GM21717 (cell line): ENCODE data around the gene EXOC6.

Experiments used
- ATAC-seq: cut with Tn5 transposase; IDR thresholded peaks from one replicate; pipeline ENCODE4 v1.9.1; 2021; ENCODE audit warnings: mild to moderate bottlenecking, moderate library complexity; ENCODE audit not compliant: unreplicated experiment

The EXOC6 gene

DNA sequence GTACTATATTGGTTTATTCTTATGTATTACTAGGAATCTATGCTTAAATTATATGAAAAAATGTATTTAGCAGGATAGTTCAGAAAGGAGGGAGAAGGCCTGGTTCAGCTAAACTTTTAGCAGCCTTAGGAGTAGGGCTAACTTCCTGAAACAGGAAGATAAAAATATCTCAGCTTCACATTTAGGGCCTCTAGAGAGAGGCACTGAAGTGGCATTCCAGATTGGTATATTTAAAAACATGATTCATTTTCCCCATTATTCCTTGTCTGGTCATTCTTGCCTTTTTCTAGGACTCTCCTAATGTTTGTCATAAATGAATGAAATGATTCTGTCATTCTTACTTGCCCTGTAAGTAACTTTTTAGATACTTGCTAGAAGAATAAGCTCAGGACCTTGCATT, 149.3 kb downstream of the EXOC6 start:
- ATAC-seq: no peak

GRCh38 chr10:92999191-92999590, 150.9 kb downstream of the EXOC6 start:
- ATAC-seq: no peak

- no peak for ATAC-seq
Observed at GRCh38 chr10:93006435-93007039, 158.2 kb downstream of the EXOC6 start.

DNA sequence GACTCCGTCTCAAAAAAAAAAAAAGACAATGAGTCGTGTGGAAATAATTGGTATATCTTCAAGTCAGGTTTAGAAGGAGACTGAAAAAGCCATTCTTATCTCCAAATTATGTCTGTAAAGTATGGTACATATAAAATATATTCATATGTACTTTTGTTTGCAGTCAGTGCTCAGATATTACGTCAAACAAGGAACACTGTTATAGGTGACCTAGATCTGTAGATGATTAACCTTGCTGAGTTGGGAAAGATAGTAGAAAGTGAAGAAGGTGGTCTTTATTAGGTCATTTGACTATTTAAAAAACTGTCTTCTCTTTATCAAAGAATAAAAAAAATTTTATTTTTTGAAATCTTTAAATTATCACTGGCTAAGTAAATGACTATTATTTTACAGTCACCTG, 167.4 kb downstream of the EXOC6 start:
- ATAC-seq: no peak

DNA sequence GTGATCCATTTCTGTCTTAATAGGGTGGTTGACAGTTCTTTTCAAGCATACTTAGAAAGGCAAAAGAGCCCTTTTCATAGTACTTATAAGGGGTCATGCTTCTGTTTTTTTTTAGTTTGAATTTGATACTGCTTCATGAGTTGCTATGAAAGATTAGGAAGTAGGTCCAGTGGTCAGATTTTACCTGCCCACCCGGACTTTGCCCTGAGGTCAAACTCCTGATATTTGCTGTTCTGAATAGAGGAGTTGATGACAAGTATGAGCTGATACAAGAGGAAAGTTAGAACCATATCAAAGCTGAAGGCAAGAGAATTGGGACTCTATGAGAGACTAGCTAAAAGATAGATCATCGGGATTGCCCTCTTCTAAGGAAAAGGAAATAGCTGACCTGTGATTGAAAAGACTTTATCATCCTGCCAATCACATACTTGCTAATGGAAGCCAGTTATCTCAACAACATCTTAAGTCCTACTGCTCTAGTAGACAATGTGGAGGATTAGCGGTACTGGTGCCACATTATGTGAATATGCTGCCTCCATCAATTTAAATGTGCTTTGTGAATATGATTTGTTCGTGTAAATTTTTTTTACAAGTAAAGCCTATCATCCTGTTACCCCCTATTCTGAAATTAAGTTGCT, 174.8 kb downstream of the EXOC6 start:
- ATAC-seq: no peak

- no peak for ATAC-seq
Observed at GRCh38 chr10:93026072-93026471, 177.8 kb downstream of the EXOC6 start.

DNA sequence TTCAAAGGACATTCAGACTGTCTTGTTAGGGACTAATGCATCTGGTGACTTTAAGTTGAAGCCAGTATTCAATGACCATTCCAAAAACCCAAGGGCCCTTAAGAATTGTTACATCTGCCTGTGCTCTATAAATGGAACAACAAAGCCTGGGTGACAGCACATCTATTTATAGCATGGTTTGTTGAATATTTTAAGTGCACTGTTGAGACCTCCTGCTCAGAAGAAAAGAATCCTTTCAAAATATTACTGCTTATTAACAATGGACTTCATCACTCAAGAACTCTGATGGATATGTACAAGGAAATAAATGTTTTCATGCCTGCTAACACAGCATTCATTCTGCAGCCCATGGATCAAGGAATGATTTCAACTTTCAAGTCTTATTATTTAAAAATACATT, 179.2 kb downstream of the EXOC6 start:
- ATAC-seq: no peak

- ATAC-seq: no peak
Observed at GRCh38 chr10:93028883-93029282, 180.6 kb downstream of the EXOC6 start.

GRCh38 chr10:93030409-93030808, 182.1 kb downstream of the EXOC6 start:
- no peak for ATAC-seq

GRCh38 chr10:93032105-93032808, 183.9 kb downstream of the EXOC6 start:
- ATAC-seq: no peak

DNA sequence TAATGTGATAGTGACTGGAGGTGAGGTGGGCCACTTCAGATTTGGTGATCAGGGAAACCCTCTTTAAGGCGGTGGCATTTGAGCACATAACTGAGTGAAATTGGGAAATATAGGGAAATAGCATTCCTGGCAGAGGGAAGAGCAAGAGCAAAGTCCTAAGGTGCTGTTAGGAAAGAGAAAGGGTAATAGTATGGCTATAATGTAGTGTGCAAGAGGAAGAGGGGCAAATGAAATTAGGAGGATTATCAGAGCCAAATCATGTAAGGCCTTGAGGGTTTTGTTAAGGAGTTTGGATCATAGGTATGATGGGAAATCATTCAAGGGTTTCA, 184.5 kb downstream of the EXOC6 start:
- no peak for ATAC-seq

GRCh38 chr10:93034426-93034825, 186.1 kb downstream of the EXOC6 start:
- no peak for ATAC-seq

- ATAC-seq: no peak
Observed at GRCh38 chr10:93039110-93039509, 190.8 kb downstream of the EXOC6 start.

GRCh38 chr10:93039721-93040120, 191.4 kb downstream of the EXOC6 start:
- ATAC-seq: no peak

GRCh38 chr10:93054486-93054885, 206.2 kb downstream of the EXOC6 start:
- ATAC-seq: no peak

DNA sequence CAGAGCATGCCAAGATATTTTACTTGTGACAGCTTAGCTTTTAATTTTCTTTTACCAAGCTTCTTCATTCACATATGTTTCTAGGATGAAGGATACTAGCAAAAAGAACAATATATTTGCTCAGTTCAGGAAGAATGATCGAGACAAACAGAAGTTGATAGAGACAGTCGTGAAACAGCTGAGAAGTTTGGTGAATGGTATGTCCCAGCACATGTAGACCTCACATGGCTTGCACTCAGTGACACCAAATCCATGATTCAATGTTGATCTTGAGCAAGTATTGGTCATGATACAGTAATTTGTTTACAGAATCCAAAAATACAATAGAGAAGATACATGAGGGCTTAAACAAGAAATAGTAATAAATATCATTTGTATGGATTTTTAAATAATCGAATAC, 209.8 kb downstream of the EXOC6 start:
- ATAC-seq: no peak

DNA sequence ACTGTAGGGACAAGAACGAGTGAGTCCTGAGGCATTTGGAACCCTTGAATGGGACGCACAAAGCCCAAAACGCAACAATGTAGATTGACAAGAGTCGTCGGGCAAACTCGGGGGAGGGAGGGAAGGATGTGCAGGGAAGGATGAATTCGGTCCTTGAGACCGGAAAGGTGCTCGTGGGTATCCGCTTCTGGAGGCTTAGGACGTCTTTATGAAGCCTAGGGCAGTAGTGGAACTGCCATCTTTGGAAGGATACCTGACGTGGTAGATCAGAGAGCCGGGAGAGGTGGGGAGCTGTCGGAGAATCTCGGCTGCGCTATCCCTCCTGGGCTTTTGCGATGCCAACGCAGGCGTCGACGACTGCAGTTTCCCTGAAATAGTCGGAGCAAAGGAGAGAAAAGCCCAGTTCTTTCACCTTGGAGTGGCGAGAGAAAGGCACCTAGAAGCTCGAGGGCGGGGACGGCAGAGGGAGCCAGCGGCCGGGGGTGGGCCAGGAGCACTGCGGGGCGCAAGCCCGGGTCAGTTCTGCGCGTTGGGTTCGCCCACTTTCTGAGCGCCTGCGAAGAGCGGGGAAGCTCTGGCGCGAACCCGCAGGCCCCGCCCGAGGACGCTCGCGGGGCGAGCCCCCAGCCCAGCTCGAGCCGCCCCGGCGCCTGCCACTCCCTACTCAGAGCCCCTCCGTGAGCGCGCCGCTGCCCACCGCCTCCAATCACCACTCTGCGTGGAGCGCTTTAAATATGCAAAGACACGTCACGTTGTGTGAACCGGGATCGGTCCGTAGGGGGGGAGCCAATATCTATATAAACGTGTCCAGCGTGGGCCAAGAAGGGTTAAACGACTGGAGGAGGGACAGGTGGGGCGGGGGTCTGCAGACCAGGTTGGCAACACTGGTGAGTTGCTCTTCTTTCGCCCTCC, 211.9 kb downstream of the EXOC6 start, which contains the start of gene CYP26C1:
TSS of gene CYP26C1 (plus strand) at position 824 of the 912 bp plus-strand sequence. CDS start 466 bp downstream, outside the sequence.
- ATAC-seq: no peak

- no peak for ATAC-seq
Observed at GRCh38 chr10:93060887-93061593, 212.7 kb downstream of the EXOC6 start.

GRCh38 chr10:93061594-93062513, 213.5 kb downstream of the EXOC6 start:
- ATAC-seq: no peak
